Ovary (tissue), 9 donors: ENCODE data around the gene RNLS. TPM values are rescaled to one million over a fixed set of nuclear protein-coding genes. Genes with fewer than 3 reads are reported as not detected.

ENCODE experiments used
- DNase-seq, 5 donors: peaks; one replicate each; pipeline ENCODE4 v3.0.0-alpha.2; 2019 to 2020
- H3K27ac ChIP-seq, 2 donors: fragments of 200-600 bp; one replicate each; pipeline versions ENCODE4 v1.5.1 to v1.8.0; 2019 to 2022
- H3K27me3 ChIP-seq: fragments of 200-600 bp; one replicate; pipeline ENCODE4 v1.8.0; 2022
- H3K36me3 ChIP-seq: fragments of 200-600 bp; sonication (generic); one replicate; pipeline ENCODE4 v1.5.1; 2019
- H3K4me1 ChIP-seq: one replicate; pipeline ENCODE4 v1.8.1; 2013; ENCODE audit warnings: mild to moderate bottlenecking, moderate library complexity; ENCODE audit not compliant: insufficient read depth
- H3K4me3 ChIP-seq: fragments of 200-600 bp; sonication (generic); one replicate; pipeline ENCODE4 v1.5.1; 2017
- H3K9me3 ChIP-seq, 2 donors: fragments of 200-600 bp in 1 of 2; sonication (generic) in 1 of 2; one replicate each; pipeline versions ENCODE4 v1.5.1 to v1.8.1; 2013 to 2019; ENCODE audit warnings: mild to moderate bottlenecking in 1 of 2, moderate library complexity in 1 of 2
- CTCF ChIP-seq, 3 donors: fragments of 450-650 bp in 2 of 3; fragments of 200-600 bp in 1 of 3; IDR thresholded peaks; one replicate each; pipeline versions ENCODE4 v1.5.1 to v1.8.0; 2016 to 2022; ENCODE audit warnings: antibody characterized with exemption in 3 of 3, mild to moderate bottlenecking in 1 of 3
- EP300 ChIP-seq: sonication (generic); formaldehyde crosslinking; IDR thresholded peaks from one replicate; pipeline ENCODE4 v1.6.1; 2017; ENCODE audit warnings: antibody characterized with exemption
- POLR2A ChIP-seq: fragments of 450-650 bp; IDR thresholded peaks from one replicate; pipeline ENCODE4 v1.6.1; 2017; ENCODE audit warnings: antibody characterized with exemption, mild to moderate bottlenecking, moderate library complexity
- WGBS, 3 donors: extraction: QIAGEN DNeasy Blood & Tissue Kit in 1 of 3; methylation state at CpG; one replicate each; pipeline versions ENCODE4 v1.1.5 to v1.1.7; 2013 to 2017; 5-methylcytosine and 5-hydroxymethylcytosine counted together
- intact Hi-C, 4 donors: fragments of 100-400 bp; cut with DNase I; formaldehyde crosslinking; loops; one replicate each; pipeline versions ENCODE4 v1.11.0 to v1.15.1; 2022 to 2023
- polyA plus RNA-seq, 2 donors: library from polyadenylated mRNA; stranded (reverse); fragments of 200-250 nt in 1 of 2; fragments of 350-450 nt in 1 of 2; fragmentation: Illumina TruSeq in 1 of 2; extraction: RNeasy Lipid Tissue Mini Kit (QIAGEN cat#74804) in 1 of 2; gene quantifications; one replicate each; pipeline ENCODE4 v1.2.3, GENCODE V29; 2013 to 2014
- total RNA-seq, 7 donors: library from RNA; depleted of rRNA in 2 of 7; stranded (reverse); fragments of >200 nt in 2 of 7; fragmentation: NEBNext Ultra II Directional in 3 of 7; extraction: Animal tissue kit (Norgen Biotek cat#: 25700) in 3 of 7; gene quantifications; one replicate each; pipeline versions ENCODE4 v1.1.0 to v1.2.4, GENCODE V29; 2016 to 2023
- donor health status: DM: no; HTN: no; CAD: no; lungs with moderate emphysema.
- donor health status: DM: no; HTN: no; CAD: no.
- donor health status: Bipolar disorder and iron deficiency.
- donor health status: DM: yes; HTN: yes; CAD: no.
- donor health status: DM: no; HTN: no; CAD: no.
- donor health status: DM: yes; HTN: yes; CAD: no.

RNLS gene
- total and polyA plus RNA-seq, 9 donors: 7.5 to 21.9 (median 11.8) TPM

- DNase-seq: no peak
- Histone ChIP-seq H3K4me1 (peaks cover 7% of the 10 kb centered on the region), H3K4me3 (no peak overlapping the region), H3K9me3 (no peaks in the 10 kb centered on the region), H3K27ac (no peak overlapping the region), H3K27me3 (no peaks in the 10 kb centered on the region), H3K36me3 (no peaks in the 10 kb centered on the region)
- intact Hi-C loops: loop anchor here in 1 of 4 donors (10.0 kb wide), 1 partner anchor 67 kb away; no protein-coding TSS in a partner anchor
- 97 to 99% (median 98%) methylated on average over 2 of the region's 2 CpGs for WGBS, 3 donors
- TF ChIP-seq POLR2A: no peak
- no peak for TF ChIP-seq EP300
- no peak for TF ChIP-seq CTCF (IDR thresholded peaks at IDR 0.05)
Observed at GRCh38 chr10:88478256-88478655, 104.9 kb downstream of the RNLS start.

GRCh38 chr10:88477343-88478085, 105.6 kb downstream of the RNLS start:
- H3K27ac ChIP-seq: no peak overlapping the region
- no peak for DNase-seq
- 94 to 97% (median 96%) methylated on average over 4 of the region's 4 CpGs for WGBS, 3 donors

GRCh38 chr10:88474884-88475844, 108.0 kb downstream of the RNLS start:
- Histone ChIP-seq H3K9me3 (no peaks in the 10 kb centered on the region), H3K4me3 (no peak overlapping the region), H3K27ac (peak overlapping the region; percentile 13 to 21), H3K4me1 (peaks cover 7% of the 10 kb centered on the region), H3K27me3 (no peaks in the 10 kb centered on the region), H3K36me3 (no peaks in the 10 kb centered on the region)
- intact Hi-C loops: loop anchor here in 1 of 4 donors (5.0 to 10.0 kb wide), 2 partner anchors 70 to 613 kb away; partner anchors contain the start of genes KLLN and PTEN
- WGBS, 3 donors: 29 to 39% (median 38%) methylated on average over 7 of the region's 7 CpGs
- TF ChIP-seq EP300 (no peak), CTCF (IDR thresholded peaks at IDR 0.05) (no peak), POLR2A (no peak)
- peak in 3 of 5 donors; percentile 55 to 75 (median 69) for DNase-seq

More at GRCh38 chr10:88477343-88478085, 105.6 kb downstream of the RNLS start:
- Histone ChIP-seq H3K4me1 (peaks cover 7% of the 10 kb centered on the region), H3K36me3 (no peaks in the 10 kb centered on the region), H3K27me3 (no peaks in the 10 kb centered on the region), H3K4me3 (no peak overlapping the region), H3K9me3 (no peaks in the 10 kb centered on the region)
- TF ChIP-seq CTCF (IDR thresholded peaks at IDR 0.05): no peak
- TF ChIP-seq EP300: no peak
- no peak for TF ChIP-seq POLR2A
- intact Hi-C loops: loop anchor here in 1 of 4 donors (10.0 kb wide), 1 partner anchor 67 kb away; no protein-coding TSS in a partner anchor
